Gastroesophageal sphincter (tissue), 4 donors: ENCODE measurements around the gene HLA-DPA1. TPM values are rescaled to one million over a fixed set of nuclear protein-coding genes. Genes with fewer than 3 reads are reported as not detected.

Experiments
- ATAC-seq: fragments of 150-250 bp; one replicate; pipeline ENCODE4 v1.9.1; 2016; ENCODE audit warnings: mild to moderate bottlenecking, moderate library complexity
- H3K27ac ChIP-seq, 4 donors: fragments of 200-600 bp; sonication (generic) in 3 of 4; 1 replicate in 3 of 4; 2 replicates in 1 of 4; pipeline ENCODE4 v1.5.1; 2016 to 2019
- H3K27me3 ChIP-seq: fragments of 200-600 bp; sonication (generic); one replicate; pipeline ENCODE4 v1.5.1; 2019
- H3K36me3 ChIP-seq, 2 donors: fragments of 200-600 bp; sonication (generic); one replicate each; pipeline ENCODE4 v1.5.1; 2019; ENCODE audit warnings: control low read depth in 1 of 2
- H3K4me1 ChIP-seq, 3 donors: fragments of 200-600 bp; sonication (generic); 1 replicate in 2 of 3; 2 replicates in 1 of 3; pipeline ENCODE4 v1.5.1; 2016 to 2019; ENCODE audit warnings: control low read depth in 2 of 3
- H3K4me3 ChIP-seq, 2 donors: fragments of 200-600 bp; sonication (generic); one replicate each; pipeline ENCODE4 v1.5.1; 2019; ENCODE audit warnings: mild to moderate bottlenecking in 1 of 2, moderate library complexity in 1 of 2
- H3K9me3 ChIP-seq, 3 donors: fragments of 200-600 bp; sonication (generic); one replicate each; pipeline ENCODE4 v1.5.1; 2017 to 2019; ENCODE audit warnings: control low read depth in 2 of 3
- EP300 ChIP-seq: sonication (generic); formaldehyde crosslinking; IDR thresholded peaks from one replicate; pipeline ENCODE4 v1.6.1; 2017; ENCODE audit warnings: antibody characterized with exemption, mild to moderate bottlenecking
- POLR2A ChIP-seq, 2 donors: fragments of 450-650 bp; IDR thresholded peaks; one replicate each; pipeline ENCODE4 v1.6.1; 2017; ENCODE audit warnings: antibody characterized with exemption in 2 of 2, mild to moderate bottlenecking in 2 of 2, moderate library complexity in 1 of 2
- POLR2AphosphoS5 ChIP-seq: sonication (generic); formaldehyde crosslinking; IDR thresholded peaks from one replicate; pipeline ENCODE4 v1.6.1; 2017; ENCODE audit warnings: antibody characterized with exemption
- WGBS, 2 donors: methylation state at CpG; one replicate each; pipeline ENCODE4 v1.1.5; 2018; ENCODE audit warnings: low coverage in 1 of 2; 5-methylcytosine and 5-hydroxymethylcytosine counted together
- total RNA-seq, 4 donors: library from RNA; depleted of rRNA; stranded (reverse); fragments of >200 nt; gene quantifications; one replicate each; pipeline ENCODE4 v1.1.0, GENCODE V29; 2016
- TF ChIP-seq, protein P1 (sequence below), 4 experiments: fragments of 200-600 bp in 2 of 4; fragments of 450-650 bp in 2 of 4; sonication (generic) in 1 of 4; IDR thresholded peaks; one replicate each; pipeline ENCODE4 v1.5.1; 2017 to 2019; ENCODE audit warnings: antibody characterized with exemption in 4 of 4, mild to moderate bottlenecking in 2 of 4, moderate library complexity in 2 of 4

HLA-DPA1 gene
- total RNA-seq, 4 donors from 2014 or later = 20.2 to 125 (median 45.4) TPM

GRCh38 chr6:33116841-33117711 is 43.6 kb upstream of the HLA-DPA1 start:
- WGBS, 2 donors = 4 to 6% methylated on average over 10 to 23 of the region's 32 CpGs
- peaks cover 70% of the 10 kb centered on the region for H3K27me3 ChIP-seq
- H3K27ac ChIP-seq = no peak overlapping the region
- no peak for ATAC-seq
- no peak overlapping the region for H3K4me3 ChIP-seq
- H3K4me1 ChIP-seq = peaks cover 0 to 10% (median 4%) of the 10 kb centered on the region in 3 donors
- TF ChIP-seq POLR2A (IDR thresholded peaks at IDR 0.05) = no peak
- no peak for TF ChIP-seq POLR2AphosphoS5
- TF ChIP-seq, protein P1, sequence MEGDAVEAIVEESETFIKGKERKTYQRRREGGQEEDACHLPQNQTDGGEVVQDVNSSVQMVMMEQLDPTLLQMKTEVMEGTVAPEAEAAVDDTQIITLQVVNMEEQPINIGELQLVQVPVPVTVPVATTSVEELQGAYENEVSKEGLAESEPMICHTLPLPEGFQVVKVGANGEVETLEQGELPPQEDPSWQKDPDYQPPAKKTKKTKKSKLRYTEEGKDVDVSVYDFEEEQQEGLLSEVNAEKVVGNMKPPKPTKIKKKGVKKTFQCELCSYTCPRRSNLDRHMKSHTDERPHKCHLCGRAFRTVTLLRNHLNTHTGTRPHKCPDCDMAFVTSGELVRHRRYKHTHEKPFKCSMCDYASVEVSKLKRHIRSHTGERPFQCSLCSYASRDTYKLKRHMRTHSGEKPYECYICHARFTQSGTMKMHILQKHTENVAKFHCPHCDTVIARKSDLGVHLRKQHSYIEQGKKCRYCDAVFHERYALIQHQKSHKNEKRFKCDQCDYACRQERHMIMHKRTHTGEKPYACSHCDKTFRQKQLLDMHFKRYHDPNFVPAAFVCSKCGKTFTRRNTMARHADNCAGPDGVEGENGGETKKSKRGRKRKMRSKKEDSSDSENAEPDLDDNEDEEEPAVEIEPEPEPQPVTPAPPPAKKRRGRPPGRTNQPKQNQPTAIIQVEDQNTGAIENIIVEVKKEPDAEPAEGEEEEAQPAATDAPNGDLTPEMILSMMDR (IDR thresholded peaks at IDR 0.05) = no peak
- no peak for TF ChIP-seq EP300
- no peaks in the 10 kb centered on the region for H3K9me3 ChIP-seq
- H3K36me3 ChIP-seq = no peaks in the 10 kb centered on the region

GRCh38 chr6:33116417-33116816 is 43.0 kb upstream of the HLA-DPA1 start:
- no peaks in the 10 kb centered on the region for H3K9me3 ChIP-seq
- no peak overlapping the region for H3K4me3 ChIP-seq
- TF ChIP-seq POLR2A (IDR thresholded peaks at IDR 0.05) = no peak
- no peak for TF ChIP-seq EP300
- TF ChIP-seq, protein P1 (IDR thresholded peaks at IDR 0.05) = no peak
- 3 to 13% methylated on average over 3 to 4 of the region's 6 CpGs for WGBS, 2 donors
- H3K36me3 ChIP-seq = no peaks in the 10 kb centered on the region
- no peak for ATAC-seq
- H3K4me1 ChIP-seq = peaks cover 0 to 10% (median 4%) of the 10 kb centered on the region in 3 donors
- H3K27me3 ChIP-seq = peaks cover 74% of the 10 kb centered on the region
- no peak overlapping the region for H3K27ac ChIP-seq

DNA sequence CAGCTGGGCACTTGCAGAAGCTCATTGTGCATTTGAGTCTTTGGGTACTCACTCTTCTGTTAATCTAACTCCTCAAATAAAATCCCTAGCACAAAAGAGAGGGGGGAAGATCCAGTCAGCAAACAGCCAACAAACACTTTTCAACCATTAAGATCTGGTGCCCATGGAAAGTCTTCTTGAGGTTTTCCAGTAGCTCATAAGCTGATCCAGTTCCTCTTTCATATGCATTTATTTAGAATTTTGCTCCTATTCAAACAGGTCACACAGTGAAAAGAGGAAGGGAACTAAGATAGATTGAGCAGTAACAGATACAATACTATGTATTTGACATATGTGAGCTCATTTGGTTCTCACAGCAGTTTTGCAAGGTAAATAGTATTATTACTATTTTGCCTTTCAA is 41.0 kb upstream of the HLA-DPA1 start:
- Histone ChIP-seq H3K27me3 (peaks cover 77% of the 10 kb centered on the region), H3K36me3 (no peaks in the 10 kb centered on the region), H3K9me3 (no peaks in the 10 kb centered on the region), H3K27ac (no peak overlapping the region), H3K4me3 (no peak overlapping the region), H3K4me1 (peaks cover 0 to 10% (median 4%) of the 10 kb centered on the region in 3 donors)
- no peak for ATAC-seq
- TF ChIP-seq EP300 (no peak), POLR2AphosphoS5 (no peak), POLR2A (IDR thresholded peaks at IDR 0.05) (no peak)
- TF ChIP-seq, protein P1 (IDR thresholded peaks at IDR 0.05) = no peak

DNA sequence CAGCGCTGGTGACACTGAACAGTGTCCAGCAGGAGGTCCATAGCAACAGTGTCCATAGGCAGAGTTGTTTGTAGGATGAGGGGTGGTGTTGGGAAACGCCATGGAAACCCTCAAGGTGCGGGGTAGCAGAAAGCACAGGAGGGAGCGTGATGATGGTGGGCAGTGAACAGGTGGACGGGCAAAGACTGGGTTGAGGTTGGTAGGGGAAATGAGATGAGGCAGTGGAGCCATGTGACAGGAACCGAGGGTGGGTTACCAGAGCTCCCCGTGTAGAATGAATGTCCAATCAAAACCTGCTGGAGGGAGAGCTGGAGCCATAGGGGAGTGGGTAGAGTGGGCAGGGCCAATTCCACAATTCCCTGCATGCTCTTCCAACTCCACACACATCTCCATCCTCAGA is 40.3 kb upstream of the HLA-DPA1 start:
- 64 to 68% methylated on average over 4 to 7 of the region's 7 CpGs for WGBS, 2 donors
- TF ChIP-seq, protein P1 (IDR thresholded peaks at IDR 0.05) = no peak
- TF ChIP-seq EP300 = no peak
- TF ChIP-seq POLR2AphosphoS5 = no peak
- no peak for TF ChIP-seq POLR2A (IDR thresholded peaks at IDR 0.05)
- no peak for ATAC-seq
- Histone ChIP-seq H3K4me1 (peaks cover 0 to 10% (median 4%) of the 10 kb centered on the region in 3 donors), H3K27me3 (peaks cover 81% of the 10 kb centered on the region), H3K9me3 (no peaks in the 10 kb centered on the region), H3K4me3 (no peak overlapping the region), H3K27ac (no peak overlapping the region), H3K36me3 (no peaks in the 10 kb centered on the region)

- peaks cover 76% of the 10 kb centered on the region for H3K27me3 ChIP-seq
- peak; percentile 77 for ATAC-seq
- WGBS, 2 donors = 0 to 17% methylated on average over 1 of the region's 1 CpG
These were observed 38.7 kb upstream of the HLA-DPA1 start for GRCh38 chr6:33112148-33112547.

More at GRCh38 chr6:33112148-33112547, 38.7 kb upstream of the HLA-DPA1 start:
- TF ChIP-seq EP300 = no peak
- TF ChIP-seq, protein P1 (IDR thresholded peaks at IDR 0.05) = no peak
- no peaks in the 10 kb centered on the region for H3K9me3 ChIP-seq
- H3K4me3 ChIP-seq = no peak overlapping the region
- H3K27ac ChIP-seq = no peak overlapping the region
- peaks cover 0 to 7% (median 4%) of the 10 kb centered on the region in 3 donors for H3K4me1 ChIP-seq
- H3K36me3 ChIP-seq = no peaks in the 10 kb centered on the region
